K562 (cell line): Measurements from ENCODE around the gene ZNF768. TPM values are rescaled to one million over a fixed set of nuclear protein-coding genes. Genes with fewer than 3 reads are reported as not detected.

Experiments
- ARID4B ChIP-seq: sonication (generic); formaldehyde crosslinking; IDR thresholded peaks from 2 replicates; pipeline ENCODE4 v1.8.0; 2022; ENCODE audit warnings: mild to moderate bottlenecking, missing genetic modification reagents
- BRD9 ChIP-seq: fragments of 450-650 bp; IDR thresholded peaks from 2 replicates; pipeline ENCODE4 v1.6.1; 2018; ENCODE audit warnings: low read depth; ENCODE audit not compliant: partially characterized antibody
- CHD2 ChIP-seq: IDR thresholded peaks from 2 replicates; pipeline ENCODE4 v1.6.1; 2011; ENCODE audit warnings: low read depth, low read length
- DEAF1 ChIP-seq: fragments of 450-650 bp; formaldehyde crosslinking; IDR thresholded peaks from 2 replicates; pipeline ENCODE4 v1.4.0; 2020; ENCODE audit warnings: mild to moderate bottlenecking, moderate library complexity
- MXI1 ChIP-seq: IDR thresholded peaks from 2 replicates; pipeline ENCODE4 v1.6.1; 2011; ENCODE audit warnings: low read depth, mild to moderate bottlenecking, improper control_type of control experiment, low read length
- PCBP2 ChIP-seq: fragments of 200-400 bp; formaldehyde crosslinking; IDR thresholded peaks from 2 replicates; pipeline ENCODE4 v1.6.1; 2018; ENCODE audit warnings: low read length, low read depth, mild to moderate bottlenecking, moderate library complexity; ENCODE audit not compliant: poor library complexity, severe bottlenecking
- PRDM10 ChIP-seq: fragments of 450-650 bp; IDR thresholded peaks from 2 replicates; pipeline ENCODE4 v1.6.1; 2018; ENCODE audit not compliant: partially characterized antibody
- PRMT5 ChIP-seq: sonication (generic); formaldehyde crosslinking; IDR thresholded peaks from 2 replicates; pipeline ENCODE4 v1.5.0; 2020; ENCODE audit warnings: missing genetic modification reagents
- RB1 ChIP-seq: fragments of 450-650 bp; IDR thresholded peaks from 2 replicates; pipeline ENCODE4 v1.6.1; 2017; ENCODE audit warnings: low read depth, mild to moderate bottlenecking
- ZBTB33 ChIP-seq: sonication (generic); formaldehyde crosslinking; IDR thresholded peaks from 2 replicates; pipeline ENCODE4 v1.8.1; 2023; ENCODE audit warnings: mild to moderate bottlenecking, missing genetic modification reagents
- ZKSCAN8 ChIP-seq: fragments of 200-800 bp; sonication (Bioruptor generic); IDR thresholded peaks from 2 replicates; pipeline ENCODE4 v1.6.1; 2016; ENCODE audit warnings: missing genetic modification characterization, missing compliant biosample characterization
- ZNF197 ChIP-seq: fragments of 200-800 bp; sonication (Bioruptor generic); IDR thresholded peaks from 2 replicates; pipeline ENCODE4 v1.6.1; 2016; ENCODE audit warnings: low read depth, missing genetic modification characterization, missing compliant biosample characterization
- ZNF212 ChIP-seq: fragments of 450-650 bp; formaldehyde crosslinking; IDR thresholded peaks from 2 replicates; pipeline ENCODE4 v1.4.0; 2020; ENCODE audit warnings: mild to moderate bottlenecking
- ZNF311 ChIP-seq: fragments of 250-450 bp; sonication (Bioruptor Pico); IDR thresholded peaks from 2 replicates; pipeline ENCODE4 v1.4.0; 2020; ENCODE audit warnings: mild to moderate bottlenecking, moderate library complexity
- ZNF408 ChIP-seq: fragments of 250-450 bp; sonication (Bioruptor Pico); IDR thresholded peaks from 2 replicates; pipeline ENCODE4 v1.4.0; 2020; ENCODE audit warnings: low read depth, mild to moderate bottlenecking, moderate library complexity
- polyA plus RNA-seq, 8 experiments: library from polyadenylated mRNA; depleted of rRNA in 4 of 8; stranded (reverse) in 5 of 8; unstranded in 3 of 8; fragments of >200 nt; fragmentation: Nextera tagmentation in 2 of 8; fragmentation: Illumina TruSeq in 1 of 8; extraction: Ambion mirVana in 2 of 8; extraction: Trizol in 1 of 8; gene quantifications; 2 replicates each; pipeline versions ENCODE4 v1.2.1 to v1.2.3, GENCODE V29; 2011 to 2014; ENCODE audit warnings: inconsistent platforms in 1 of 8, missing spikeins in 1 of 8
- total RNA-seq, 7 experiments: library from RNA; depleted of rRNA in 6 of 7; stranded (reverse); fragments of >200 nt in 6 of 7; fragmentation: Illumina TruSeq in 2 of 7; extraction: Trizol in 2 of 7; gene quantifications; 2 replicates each; pipeline versions ENCODE4 v1.2.1 to v1.2.3, GENCODE V29; 2011 to 2021; ENCODE audit warnings: low replicate concordance in 1 of 7

The ZNF768 gene
- total and polyA plus RNA-seq, 9 of the 15 experiments (the other 6 are each of a cell fraction or from before 2014, with no cell fraction given), result 0.13 to 50.7 (median 26.9) TPM

- TF ChIP-seq DEAF1 (0 out of 2 replicates have a peak, but pooled peaks have one; percentile 4), ZKSCAN8 (CRISPR knock-in tag) (no peak), PRMT5 (no peak), ZNF212 (CRISPR knock-in tag) (no peak), BRD9 (peak; percentile 67), ZBTB33 (CRISPR knock-in tag) (no peak), ZNF197 (CRISPR knock-in tag) (peak; percentile 97), RB1 (peak; percentile 70), ZNF408 (no peak), PCBP2 (no peak), ZNF311 (CRISPR knock-in tag) (no peak; the same call in 1 of the 2 replicates), ARID4B (peak; percentile 22; the same call in 1 of the 2 replicates), PRDM10 (peak; percentile 55), MXI1 (no peak), CHD2 (no peak)
Measured at GRCh38 chr16:30571445-30572322, 45.3 kb upstream of the ZNF768 start, which contains the start of gene ZNF688 (continued).
